SJCRH30 (cell line): ENCODE measurements around the gene IFI35. TPM values are rescaled to one million over a fixed set of nuclear protein-coding genes. Genes with fewer than 3 reads are reported as not detected.
"Not testable (repeated sequence)": the region's sequence is repeated elsewhere in the genome, so short reads cannot be mapped to it uniquely, and the experiment has no call there.

Experiments
- DNase-seq, 2 experiments: peaks; one replicate each; pipeline ENCODE4 v3.0.0-alpha.2; 2015 to 2020
- H3K27ac ChIP-seq: fragments of 250-450 bp; sonication (Bioruptor Pico); 2 replicates; pipeline ENCODE4 v1.5.1; 2020; ENCODE audit warnings: mild to moderate bottlenecking, moderate library complexity
- H3K27me3 ChIP-seq: fragments of 250-450 bp; sonication (Bioruptor Pico); 2 replicates; pipeline ENCODE4 v1.5.1; 2020; ENCODE audit warnings: mild to moderate bottlenecking, moderate library complexity
- H3K36me3 ChIP-seq: fragments of 250-450 bp; sonication (Bioruptor Pico); 2 replicates; pipeline ENCODE4 v1.5.1; 2020; ENCODE audit warnings: mild to moderate bottlenecking, moderate library complexity
- H3K4me1 ChIP-seq: fragments of 250-450 bp; sonication (Bioruptor Pico); 2 replicates; pipeline ENCODE4 v1.5.1; 2020; ENCODE audit warnings: mild to moderate bottlenecking, moderate library complexity
- H3K4me3 ChIP-seq: fragments of 250-450 bp; sonication (Bioruptor Pico); 2 replicates; pipeline ENCODE4 v1.5.1; 2020; ENCODE audit warnings: mild to moderate bottlenecking, moderate library complexity
- H3K9me3 ChIP-seq: fragments of 250-450 bp; sonication (Bioruptor Pico); replicated peaks from 2 replicates; pipeline ENCODE4 v1.5.1; 2020; ENCODE audit warnings: mild to moderate bottlenecking, moderate library complexity
- total RNA-seq: library from RNA; depleted of rRNA; stranded (reverse); fragments of >200 nt; shearing (Covaris generic); gene quantifications from 2 replicates; pipeline ENCODE4 v1.2.3, GENCODE V29; 2014; rRNA removed

The IFI35 gene
- total RNA-seq = 0.33 TPM in 1 of 2 replicates, not detected in the other

GRCh38 chr17:43006639-43007551 is at the start of gene IFI35:
Gene IFI35, plus strand, starts transcription at chr17:43006784. Its CDS starts 164 bp downstream, at chr17:43006948.
- no peak for DNase-seq
- Histone ChIP-seq H3K27ac (no peak within 1 kb of the TSS), H3K4me3 (no peak within 1 kb of the TSS)

GRCh38 chr17:42964161-42964932 is 42.2 kb upstream of the IFI35 start, which contains the start of gene AARSD1:
Gene AARSD1, minus strand, starts transcription at chr17:42964454. Its CDS starts 14 bp downstream, at chr17:42964440.
- Histone ChIP-seq H3K27ac (peak within 1 kb of the TSS; percentile 35; the same call in 1 of the 2 replicates), H3K36me3 (peaks cover 25% of the 10 kb centered on the region), H3K9me3 (no peaks in the 10 kb centered on the region), H3K4me1 (no peaks in the 10 kb centered on the region), H3K4me3 (peak within 1 kb of the TSS; percentile 75), H3K27me3 (no peaks in the 10 kb centered on the region)
- peak; percentile 89 to 92 for DNase-seq

More at GRCh38 chr17:43006639-43007551, at the start of gene IFI35:
- H3K9me3 ChIP-seq = no peaks in the 10 kb centered on the region
- H3K4me1 ChIP-seq = no peaks in the 10 kb centered on the region
- no peaks in the 10 kb centered on the region for H3K27me3 ChIP-seq
- H3K36me3 ChIP-seq = peaks cover 25% of the 10 kb centered on the region

GRCh38 chr17:42967925-42968324 is 38.7 kb upstream of the IFI35 start:
- H3K36me3 ChIP-seq = no peaks in the 10 kb centered on the region
- H3K4me3 ChIP-seq = no peak overlapping the region
- H3K4me1 ChIP-seq = no peaks in the 10 kb centered on the region
- H3K9me3 ChIP-seq = no peaks in the 10 kb centered on the region
- H3K27ac ChIP-seq = no peak overlapping the region
- H3K27me3 ChIP-seq = no peaks in the 10 kb centered on the region
- DNase-seq = no peak

DNA sequence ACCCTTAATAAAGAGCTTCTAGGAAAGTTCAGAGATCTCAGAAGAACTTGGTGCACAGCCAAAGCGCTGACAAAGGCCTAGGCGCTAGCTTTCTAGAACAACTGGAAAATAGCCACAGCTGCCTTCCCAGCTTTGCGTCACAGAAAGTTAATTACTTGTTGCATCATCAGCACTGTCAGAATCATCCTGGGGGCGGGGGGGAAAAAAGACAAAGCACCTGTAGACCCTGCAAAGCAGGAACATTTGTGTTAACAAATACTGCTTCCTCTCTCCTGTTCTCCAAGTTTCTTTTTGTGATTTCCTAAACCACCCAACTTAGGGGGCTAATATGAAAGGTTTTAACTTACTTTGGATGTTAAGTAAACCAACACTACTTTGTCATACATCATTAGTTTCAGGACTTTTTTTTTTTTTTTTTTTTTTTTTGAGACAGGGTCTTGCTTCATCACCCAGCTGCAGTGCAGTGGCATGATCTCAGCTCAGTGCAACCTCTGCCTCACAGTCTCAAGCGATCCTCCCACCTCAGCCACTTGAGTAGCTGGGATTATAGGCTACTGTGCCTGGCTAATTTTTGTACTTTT is 37.5 kb upstream of the IFI35 start:
- no peaks in the 10 kb centered on the region for H3K4me1 ChIP-seq
- no peaks in the 10 kb centered on the region for H3K9me3 ChIP-seq
- H3K27me3 ChIP-seq = no peaks in the 10 kb centered on the region
- H3K27ac ChIP-seq = no peak overlapping the region
- H3K36me3 ChIP-seq = no peaks in the 10 kb centered on the region
- H3K4me3 ChIP-seq = no peak overlapping the region
- DNase-seq = peak in 1 of 2 experiments; percentile 29

- Histone ChIP-seq H3K4me3 (no peak overlapping the region), H3K27me3 (no peaks in the 10 kb centered on the region), H3K27ac (no peak overlapping the region), H3K36me3 (no peaks in the 10 kb centered on the region), H3K4me1 (no peaks in the 10 kb centered on the region), H3K9me3 (no peaks in the 10 kb centered on the region)
- DNase-seq = no peak
Measured at GRCh38 chr17:42971589-42971988, 35.0 kb upstream of the IFI35 start.

GRCh38 chr17:42973323-42973722 is 33.3 kb upstream of the IFI35 start:
- H3K27me3 ChIP-seq, H3K4me3 ChIP-seq, DNase-seq, H3K4me1 ChIP-seq, H3K9me3 ChIP-seq, H3K27ac ChIP-seq, H3K36me3 ChIP-seq: not testable (repeated sequence)

- H3K36me3 ChIP-seq = no peaks in the 10 kb centered on the region
- no peaks in the 10 kb centered on the region for H3K27me3 ChIP-seq
- no peak overlapping the region for H3K27ac ChIP-seq
- no peak for DNase-seq
- H3K4me3 ChIP-seq = no peak overlapping the region
- H3K4me1 ChIP-seq = 0 out of 2 replicates have a peak, but pooled peaks cover 6% of the 10 kb centered on the region
- H3K9me3 ChIP-seq = no peaks in the 10 kb centered on the region
Measured at GRCh38 chr17:42975265-42975664, 31.3 kb upstream of the IFI35 start.

DNA sequence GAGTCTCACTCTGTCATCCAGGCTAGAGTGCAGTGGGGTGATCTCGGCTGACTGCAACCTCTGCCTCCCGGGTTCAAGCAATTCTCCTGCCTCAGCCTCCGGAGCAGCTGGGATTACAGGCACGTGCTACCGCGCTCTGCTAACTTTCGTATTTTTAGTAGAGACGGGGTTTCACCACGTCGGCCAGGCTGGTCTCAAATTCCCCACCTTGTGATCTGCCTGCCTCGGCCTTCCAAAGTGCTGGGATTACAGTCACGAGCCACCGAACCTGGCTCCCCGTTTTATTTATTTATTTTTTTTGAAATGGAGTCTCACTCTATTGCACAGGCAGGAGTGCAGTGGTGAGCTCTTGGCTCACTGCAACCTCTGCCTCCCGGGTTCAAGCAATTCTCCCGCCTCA is 30.9 kb upstream of the IFI35 start:
- not testable (repeated sequence) for H3K27ac ChIP-seq, H3K4me1 ChIP-seq, DNase-seq, H3K9me3 ChIP-seq, H3K27me3 ChIP-seq, H3K36me3 ChIP-seq, H3K4me3 ChIP-seq

DNA sequence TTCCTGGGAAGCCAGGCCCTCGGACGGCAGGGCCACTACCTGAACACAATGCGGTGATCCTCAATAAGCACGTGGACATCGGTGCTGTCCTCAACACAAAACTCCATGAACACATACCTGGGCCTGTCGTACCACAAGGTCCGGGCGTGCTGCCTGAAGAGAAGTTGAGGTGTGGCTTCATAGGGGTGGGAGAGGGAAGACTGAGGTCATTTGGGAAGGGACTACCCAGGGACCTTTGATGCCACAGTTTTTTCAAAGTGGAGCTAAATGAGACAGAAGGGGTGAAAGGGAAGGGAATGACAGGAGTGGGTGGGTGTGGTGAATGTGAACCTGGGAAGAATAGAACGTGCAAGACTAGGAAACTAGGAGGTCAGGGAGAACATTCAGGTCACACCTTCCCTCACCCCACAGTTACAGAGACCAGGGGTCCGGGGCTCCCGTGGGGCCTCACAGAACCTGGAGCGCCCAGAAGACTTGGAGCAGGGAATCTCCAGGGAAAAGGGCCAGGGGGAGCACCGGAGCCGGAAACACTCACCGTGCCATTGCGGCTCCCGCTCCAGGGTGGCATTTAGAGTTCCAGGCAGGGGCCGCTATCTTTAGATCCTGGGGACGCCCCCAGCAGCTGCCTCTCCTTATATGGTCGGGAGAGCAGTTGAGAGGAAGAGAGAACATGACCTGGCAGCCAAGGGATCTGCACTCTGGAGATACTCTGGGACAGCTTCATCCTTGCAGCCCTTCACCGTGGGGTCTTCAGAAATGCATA is 26.9 kb upstream of the IFI35 start, which contains the start of gene PTGES3L:
Gene PTGES3L, minus strand, starts transcription at position 570 of the 763 bp plus-strand sequence. Its CDS starts 27 bp downstream, at position 543.
- DNase-seq = peak; percentile 88 to 91
- no peaks in the 10 kb centered on the region for H3K9me3 ChIP-seq
- no peaks in the 10 kb centered on the region for H3K27me3 ChIP-seq
- 0 out of 2 replicates have a peak, but pooled peaks cover 6% of the 10 kb centered on the region for H3K4me1 ChIP-seq
- H3K36me3 ChIP-seq = no peaks in the 10 kb centered on the region
- peak within 1 kb of the TSS; percentile 84 for H3K4me3 ChIP-seq
- H3K27ac ChIP-seq = peak within 1 kb of the TSS; percentile 54

DNA sequence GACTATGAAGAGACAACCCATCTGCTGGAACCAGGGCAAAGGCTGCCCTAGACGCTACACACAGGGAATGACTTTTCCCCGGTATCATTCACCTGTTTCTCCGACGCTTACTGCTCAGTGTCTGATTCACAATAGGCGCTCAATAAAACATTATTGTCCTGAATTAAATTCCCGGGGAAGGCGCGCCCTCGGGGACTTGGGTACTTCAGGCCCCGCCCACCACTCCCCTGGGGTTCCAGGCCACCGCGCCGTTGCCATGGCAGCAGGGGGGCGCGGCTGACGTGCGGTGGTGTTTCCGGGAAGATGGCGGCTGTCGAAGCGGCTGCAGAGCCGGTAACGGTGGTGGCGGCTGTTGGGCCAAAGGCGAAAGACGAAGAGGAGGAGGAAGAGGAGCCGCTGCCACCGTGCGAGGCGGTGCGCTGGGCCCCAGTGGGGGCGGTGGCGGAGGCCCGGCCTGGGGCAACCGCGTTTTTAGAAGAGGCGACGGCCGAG is 26.3 kb upstream of the IFI35 start, which contains the start of gene RUNDC1:
Gene RUNDC1, plus strand, starts transcription at position 292 of the 492 bp plus-strand sequence. Its CDS starts 12 bp downstream, at position 304.
- H3K27ac ChIP-seq = peak within 1 kb of the TSS; percentile 54
- H3K36me3 ChIP-seq = no peaks in the 10 kb centered on the region
- H3K4me1 ChIP-seq = 0 out of 2 replicates have a peak, but pooled peaks cover 6% of the 10 kb centered on the region
- DNase-seq = peak; percentile 90 to 92
- H3K27me3 ChIP-seq = no peaks in the 10 kb centered on the region
- peak within 1 kb of the TSS; percentile 84 for H3K4me3 ChIP-seq
- no peaks in the 10 kb centered on the region for H3K9me3 ChIP-seq

- Histone ChIP-seq H3K4me3 (peak overlapping the region; percentile 84), H3K9me3 (no peaks in the 10 kb centered on the region), H3K27ac (no peak overlapping the region; the same call in 1 of the 2 replicates), H3K4me1 (0 out of 2 replicates have a peak, but pooled peaks cover 6% of the 10 kb centered on the region), H3K36me3 (no peaks in the 10 kb centered on the region), H3K27me3 (no peaks in the 10 kb centered on the region)
- DNase-seq = peak; percentile 40 to 55
Measured at GRCh38 chr17:42980766-42981397, 25.7 kb upstream of the IFI35 start.

DNA sequence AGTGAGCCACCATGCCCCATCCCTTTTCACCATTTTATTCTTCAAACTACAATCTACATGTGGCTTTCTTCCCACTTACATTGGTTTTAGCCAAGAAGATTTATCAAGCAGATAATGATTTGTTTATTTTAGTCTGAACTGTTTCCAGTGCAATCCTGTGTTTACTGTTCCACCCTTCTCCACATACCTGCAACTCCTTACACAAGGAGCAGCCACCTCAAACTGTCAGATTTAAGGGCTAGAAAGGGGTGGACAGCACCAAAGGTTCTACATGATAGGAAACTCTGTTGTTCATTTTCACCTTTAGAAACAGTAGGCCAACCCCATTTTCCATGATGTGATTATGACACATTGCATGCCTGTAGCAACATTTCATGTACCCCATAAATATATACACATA is 24.3 kb upstream of the IFI35 start:
- no peak overlapping the region for H3K4me3 ChIP-seq

GRCh38 chr17:42985225-42985624 is 21.4 kb upstream of the IFI35 start:
- Histone ChIP-seq H3K36me3 (peaks cover 20% of the 10 kb centered on the region), H3K9me3 (no peaks in the 10 kb centered on the region), H3K4me1 (no peaks in the 10 kb centered on the region), H3K27me3 (no peaks in the 10 kb centered on the region), H3K4me3 (no peak overlapping the region), H3K27ac (no peak overlapping the region)
- DNase-seq = no peak

More for the DNA sequence above, 24.3 kb upstream of the IFI35 start:
- DNase-seq = no peak
- Histone ChIP-seq H3K27me3 (no peaks in the 10 kb centered on the region), H3K36me3 (peaks cover 5% of the 10 kb centered on the region), H3K4me1 (0 out of 2 replicates have a peak, but pooled peaks cover 6% of the 10 kb centered on the region), H3K27ac (no peak overlapping the region), H3K9me3 (no peaks in the 10 kb centered on the region)
